PC-3 (cell line): Measurements from ENCODE around the gene ALDH3A2. TPM values are rescaled to one million over a fixed set of nuclear protein-coding genes. Genes with fewer than 3 reads are reported as not detected.

Experiments
- ATAC-seq: fragments of 200-7000 bp; cut with Tn5 transposase; 2 replicates; pipeline ENCODE4 v1.9.1; 2020; ENCODE audit warnings: mild to moderate bottlenecking, moderate library complexity
- BruUV-seq: library from RNA; stranded (reverse); fragments of 400-500 nt; replicated peaks from 2 replicates; lab custom pipeline; 2021; lab: Mats Ljungman, UMichigan
- CTCF ChIA-PET: fragments of 300-600 bp; sonication (Branson Sonifier 250); formaldehyde crosslinking; loops from one replicate; lab custom pipeline; 2022; ENCODE audit warnings: antibody characterized with exemption; lab: Charles Lee
- POLR2A ChIA-PET: fragments of 300-600 bp; sonication (Branson Sonifier 250); formaldehyde crosslinking; loops from one replicate; lab custom pipeline; 2022; ENCODE audit warnings: antibody characterized with exemption; ENCODE audit not compliant: unreplicated experiment; lab: Charles Lee
- DNase-seq: peaks from one replicate; pipeline ENCODE4 v3.0.0-alpha.2; 2015
- H2AFZ ChIP-seq: fragments of 300-600 bp; sonication (generic); 2 replicates; pipeline ENCODE4 v1.6.0; 2016; ENCODE audit warnings: antibody characterized with exemption, low read length
- H3F3A ChIP-seq: fragments of 300-600 bp; sonication (generic); one replicate; pipeline ENCODE4 v1.6.0; 2017; ENCODE audit warnings: antibody characterized with exemption, low read length, control low read depth, mild to moderate bottlenecking; ENCODE audit not compliant: unreplicated experiment
- H3K27ac ChIP-seq: fragments of 300-600 bp; sonication (generic); 2 replicates; pipeline ENCODE4 v1.5.1; 2016; ENCODE audit warnings: mild to moderate bottlenecking, low read length
- H3K27me3 ChIP-seq: fragments of 300-600 bp; sonication (generic); 2 replicates; pipeline ENCODE4 v1.6.1; 2016; ENCODE audit warnings: low read length, mixed read lengths
- H3K36me3 ChIP-seq: fragments of 300-600 bp; sonication (generic); 2 replicates; pipeline ENCODE4 v1.6.1; 2016; ENCODE audit warnings: low read depth, mixed run types, low read length, mixed read lengths
- H3K4me1 ChIP-seq: fragments of 300-600 bp; sonication (generic); 2 replicates; pipeline ENCODE4 v1.5.1; 2016; ENCODE audit warnings: low read length; ENCODE audit not compliant: insufficient read depth
- H3K4me2 ChIP-seq: fragments of 300-600 bp; sonication (generic); 2 replicates; pipeline ENCODE4 v1.6.0; 2016; ENCODE audit warnings: low read length
- H3K4me3 ChIP-seq: fragments of 300-600 bp; sonication (generic); 2 replicates; pipeline ENCODE4 v1.5.1; 2016; ENCODE audit warnings: mild to moderate bottlenecking, low read length, mixed read lengths
- H3K79me2 ChIP-seq: fragments of 300-600 bp; sonication (generic); 2 replicates; pipeline ENCODE4 v1.6.1; 2017; ENCODE audit warnings: low read length, mixed read lengths
- H3K9ac ChIP-seq: fragments of 300-600 bp; sonication (generic); 2 replicates; pipeline ENCODE4 v1.6.0; 2016; ENCODE audit warnings: mild to moderate bottlenecking, low read length
- H3K9me2 ChIP-seq: fragments of 300-600 bp; sonication (generic); replicated peaks from 2 replicates; pipeline ENCODE4 v1.6.1; 2016; ENCODE audit warnings: mixed run types, low read length, mixed read lengths
- H3K9me3 ChIP-seq: fragments of 300-600 bp; sonication (generic); 2 replicates; pipeline ENCODE4 v1.6.1; 2016; ENCODE audit warnings: low read length, mixed read lengths
- H4K20me1 ChIP-seq: fragments of 300-600 bp; sonication (generic); 2 replicates; pipeline ENCODE4 v1.6.1; 2016; ENCODE audit warnings: low read length, mixed read lengths
- EZH2 ChIP-seq: fragments of 300-600 bp; sonication (generic); IDR thresholded peaks from one replicate; pipeline ENCODE4 v1.6.1; 2017; ENCODE audit warnings: antibody characterized with exemption, mild to moderate bottlenecking, low read length; ENCODE audit not compliant: unreplicated experiment
- EZH2phosphoT487 ChIP-seq: fragments of 300-600 bp; sonication (generic); IDR thresholded peaks from 2 replicates; pipeline ENCODE4 v1.6.1; 2018; ENCODE audit warnings: mild to moderate bottlenecking, antibody characterized with exemption, low read length, borderline replicate concordance
- intact Hi-C: fragments of 100-400 bp; cut with micrococcal nuclease; formaldehyde crosslinking; loops from 2 replicates; pipeline ENCODE4 v1.9.0; 2023
- total RNA-seq: library from RNA; depleted of rRNA; stranded (reverse); fragments of >200 nt; gene quantifications from 2 replicates; pipeline ENCODE4 v1.2.3, GENCODE V29; 2014
- TF ChIP-seq, protein P1 (sequence below): fragments of 300-600 bp; sonication (generic); conservative IDR thresholded peaks from 2 replicates; pipeline ENCODE4 v1.5.1; 2017; ENCODE audit warnings: antibody characterized with exemption, low read depth, mild to moderate bottlenecking, low read length

The ALDH3A2 gene
- total RNA-seq, 1 experiment from 2014 or later: 125 TPM

DNA sequence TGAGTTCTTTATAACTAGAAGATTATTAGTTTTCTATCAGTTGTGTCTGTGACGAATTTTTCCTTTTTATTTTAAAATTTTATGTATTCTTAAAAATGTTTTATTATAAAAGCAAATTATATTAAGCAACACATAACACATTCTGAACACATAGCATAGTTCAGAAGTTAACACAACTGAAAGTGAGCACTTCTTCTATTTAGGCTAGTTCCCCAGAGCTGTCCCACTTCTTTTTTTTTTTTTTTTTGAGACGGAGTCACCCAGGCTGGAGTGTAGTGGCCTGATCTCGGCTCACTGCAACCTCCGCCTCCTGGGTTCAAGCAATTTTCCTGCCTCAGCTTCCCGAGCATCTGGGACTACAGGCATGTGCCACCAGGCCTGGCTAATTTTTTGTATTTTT lies 37.7 kb upstream of the ALDH3A2 start:
- Histone ChIP-seq H3K27ac (no peak overlapping the region), H3K9me2 (no peaks in the 10 kb centered on the region), H3K9me3 (no peaks in the 10 kb centered on the region), H2AFZ (no peak overlapping the region), H4K20me1 (no peaks in the 10 kb centered on the region), H3K36me3 (no peaks in the 10 kb centered on the region), H3K79me2 (no peaks in the 10 kb centered on the region), H3F3A (no peaks in the 10 kb centered on the region), H3K27me3 (no peaks in the 10 kb centered on the region), H3K4me3 (no peak overlapping the region), H3K4me2 (no peak overlapping the region), H3K4me1 (no peaks in the 10 kb centered on the region), H3K9ac (no peak overlapping the region)
- CTCF ChIA-PET: no interaction called here
- BruUV-seq: no TSS peak
- ATAC-seq (no peak), DNase-seq (no peak)
- POLR2A ChIA-PET: no interaction called here
- intact Hi-C loops: no loop called here
- no peak for TF ChIP-seq EZH2
- TF ChIP-seq EZH2phosphoT487: no peak
- TF ChIP-seq, protein P1, sequence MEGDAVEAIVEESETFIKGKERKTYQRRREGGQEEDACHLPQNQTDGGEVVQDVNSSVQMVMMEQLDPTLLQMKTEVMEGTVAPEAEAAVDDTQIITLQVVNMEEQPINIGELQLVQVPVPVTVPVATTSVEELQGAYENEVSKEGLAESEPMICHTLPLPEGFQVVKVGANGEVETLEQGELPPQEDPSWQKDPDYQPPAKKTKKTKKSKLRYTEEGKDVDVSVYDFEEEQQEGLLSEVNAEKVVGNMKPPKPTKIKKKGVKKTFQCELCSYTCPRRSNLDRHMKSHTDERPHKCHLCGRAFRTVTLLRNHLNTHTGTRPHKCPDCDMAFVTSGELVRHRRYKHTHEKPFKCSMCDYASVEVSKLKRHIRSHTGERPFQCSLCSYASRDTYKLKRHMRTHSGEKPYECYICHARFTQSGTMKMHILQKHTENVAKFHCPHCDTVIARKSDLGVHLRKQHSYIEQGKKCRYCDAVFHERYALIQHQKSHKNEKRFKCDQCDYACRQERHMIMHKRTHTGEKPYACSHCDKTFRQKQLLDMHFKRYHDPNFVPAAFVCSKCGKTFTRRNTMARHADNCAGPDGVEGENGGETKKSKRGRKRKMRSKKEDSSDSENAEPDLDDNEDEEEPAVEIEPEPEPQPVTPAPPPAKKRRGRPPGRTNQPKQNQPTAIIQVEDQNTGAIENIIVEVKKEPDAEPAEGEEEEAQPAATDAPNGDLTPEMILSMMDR: no peak

GRCh38 chr17:19613979-19614378 lies 34.6 kb upstream of the ALDH3A2 start:
- no peak overlapping the region for H2AFZ ChIP-seq
- intact Hi-C loops: no loop called here
- ATAC-seq: no peak
- no peak overlapping the region for H3K4me3 ChIP-seq
- no peak overlapping the region for H3K4me2 ChIP-seq
- H3K79me2 ChIP-seq: no peaks in the 10 kb centered on the region
- H3K9me2 ChIP-seq: no peaks in the 10 kb centered on the region
- TF ChIP-seq, protein P1: no peak
- TF ChIP-seq EZH2phosphoT487: no peak
- TF ChIP-seq EZH2: no peak
- no TSS peak for BruUV-seq
- H3F3A ChIP-seq: no peaks in the 10 kb centered on the region
- H3K4me1 ChIP-seq: no peaks in the 10 kb centered on the region
- H4K20me1 ChIP-seq: no peaks in the 10 kb centered on the region
- ChIA-PET POLR2A (no interaction called here), CTCF (no interaction called here)
- H3K27ac ChIP-seq: no peak overlapping the region
- no peak for DNase-seq
- H3K36me3 ChIP-seq: no peaks in the 10 kb centered on the region
- peaks cover 14% of the 10 kb centered on the region for H3K9me3 ChIP-seq
- no peak overlapping the region for H3K9ac ChIP-seq
- no peaks in the 10 kb centered on the region for H3K27me3 ChIP-seq

DNA sequence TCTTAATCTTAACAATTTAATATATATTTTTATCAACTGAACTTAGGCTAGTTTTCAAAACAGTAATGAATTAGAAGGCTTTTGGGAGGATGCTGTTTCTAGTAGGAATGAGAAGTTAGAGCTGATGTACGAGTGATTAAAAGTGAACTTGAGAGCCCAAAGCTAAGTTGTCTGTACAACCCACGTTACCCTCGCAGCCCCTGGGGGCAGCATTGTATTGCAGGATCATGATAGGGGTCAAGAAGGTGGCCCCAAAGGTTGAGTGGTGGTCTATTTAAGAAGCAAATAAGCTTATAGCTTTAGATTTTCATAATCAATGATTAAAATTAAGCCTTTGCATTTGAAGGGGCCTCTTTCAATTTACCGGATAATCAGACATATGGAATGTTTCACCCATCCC lies 33.7 kb upstream of the ALDH3A2 start:
- ChIA-PET POLR2A (no interaction called here), CTCF (no interaction called here)
- H3K79me2 ChIP-seq: no peaks in the 10 kb centered on the region
- H2AFZ ChIP-seq: no peak overlapping the region
- intact Hi-C loops: no loop called here
- H3K27me3 ChIP-seq: no peaks in the 10 kb centered on the region
- H3K27ac ChIP-seq: no peak overlapping the region
- H3K9ac ChIP-seq: no peak overlapping the region
- TF ChIP-seq EZH2phosphoT487: no peak
- TF ChIP-seq, protein P1: peak; percentile 33
- no peak overlapping the region for H3K4me3 ChIP-seq
- no peak for DNase-seq
- peaks cover 4% of the 10 kb centered on the region; the same call in 1 of the 2 replicates for H3K36me3 ChIP-seq
- H3K9me3 ChIP-seq: peaks cover 23% of the 10 kb centered on the region
- H3F3A ChIP-seq: no peaks in the 10 kb centered on the region
- H4K20me1 ChIP-seq: no peaks in the 10 kb centered on the region
- no peaks in the 10 kb centered on the region for H3K4me1 ChIP-seq
- no peak for ATAC-seq
- H3K9me2 ChIP-seq: no peaks in the 10 kb centered on the region
- BruUV-seq: no TSS peak
- H3K4me2 ChIP-seq: no peak overlapping the region
